Measurements from ENCODE around the gene HERC4.

HERC4 gene

GRCh38 chr10:68074775-68075549 lies at the start of gene HERC4:
TSS of gene HERC4 (minus strand) at chr10:68075283. CDS start at chr10:68073108, 2,175 bp downstream.
- peak; percentile 92 for DNase-seq (ENCODE audit: low spot score)

- DNase-seq (ENCODE audit: low spot score), result no peak
These were observed 49.6 kb upstream of the HERC4 start for GRCh38 chr10:68124718-68125117.

- DNase-seq (ENCODE audit: low spot score), result no peak
These were observed 46.8 kb upstream of the HERC4 start for GRCh38 chr10:68121852-68122251.

GRCh38 chr10:68121020-68121743 lies 46.1 kb upstream of the HERC4 start:
- no peak for DNase-seq (ENCODE audit: low spot score)

- DNase-seq (ENCODE audit: low spot score), result no peak
These were observed 43.6 kb upstream of the HERC4 start for GRCh38 chr10:68118657-68119056.

- DNase-seq (ENCODE audit: low spot score), result no peak
These were observed 37.8 kb upstream of the HERC4 start for GRCh38 chr10:68112837-68113236.

GRCh38 chr10:68111584-68111983 lies 36.5 kb upstream of the HERC4 start:
- DNase-seq (ENCODE audit: low spot score), result no peak

- DNase-seq (ENCODE audit: low spot score), result no peak
These were observed 34.9 kb upstream of the HERC4 start for GRCh38 chr10:68110027-68110426.

- DNase-seq (ENCODE audit: low spot score), result no peak
These were observed 34.2 kb upstream of the HERC4 start, which contains the start of gene MYPN for GRCh38 chr10:68109331-68109730. TSS of gene MYPN (plus strand) at chr10:68109488. CDS start at chr10:68121439, 11,951 bp downstream.

- no peak for DNase-seq (ENCODE audit: low spot score)
These were observed 33.6 kb upstream of the HERC4 start for GRCh38 chr10:68108653-68109052.

GRCh38 chr10:68108051-68108450 lies 33.0 kb upstream of the HERC4 start:
- DNase-seq (ENCODE audit: low spot score), result no peak

- DNase-seq (ENCODE audit: low spot score), result no peak
These were observed 32.6 kb upstream of the HERC4 start for GRCh38 chr10:68107651-68108050.

- no peak for DNase-seq (ENCODE audit: low spot score)
These were observed 31.6 kb upstream of the HERC4 start for GRCh38 chr10:68106656-68107055.

- DNase-seq (ENCODE audit: low spot score), result no peak
These were observed 30.7 kb upstream of the HERC4 start for GRCh38 chr10:68105820-68106219.

GRCh38 chr10:68103901-68104300 lies 28.8 kb upstream of the HERC4 start:
- no peak for DNase-seq (ENCODE audit: low spot score)

GRCh38 chr10:68103261-68103878 lies 28.3 kb upstream of the HERC4 start:
- DNase-seq (ENCODE audit: low spot score), result no peak

GRCh38 chr10:68101066-68101465 lies 26.0 kb upstream of the HERC4 start:
- no peak for DNase-seq (ENCODE audit: low spot score)

GRCh38 chr10:68099736-68100135 lies 24.7 kb upstream of the HERC4 start:
- DNase-seq (ENCODE audit: low spot score), result no peak

- peak; percentile 78 for DNase-seq (ENCODE audit: low spot score)
These were observed 21.9 kb upstream of the HERC4 start for GRCh38 chr10:68096913-68097516.

- no peak for DNase-seq (ENCODE audit: low spot score)
These were observed 20.1 kb upstream of the HERC4 start for GRCh38 chr10:68095153-68095552.

- DNase-seq (ENCODE audit: low spot score), result no peak
These were observed 17.4 kb upstream of the HERC4 start for GRCh38 chr10:68092512-68092911.

- DNase-seq (ENCODE audit: low spot score), result no peak
These were observed 15.5 kb upstream of the HERC4 start for GRCh38 chr10:68090586-68090985.

All from cerebellar cortex (tissue), 1 donor.